HEK293 (cell line): ENCODE measurements around the gene TEX50.
A peak's percentile ranks its signal among the peaks of the same experiment; 100 is the strongest.
"Not testable (repeated sequence)": the region's sequence is repeated elsewhere in the genome, so short reads cannot be mapped to it uniquely, and the experiment has no call there.

Source experiments
- CTCF ChIA-PET: fragments of 350-600 bp; formaldehyde crosslinking; extraction: SDS; loops from one replicate; lab custom pipeline; 2021; ENCODE audit warnings: antibody characterized with exemption; lab: Yijun Ruan, JAX
- POLR2A ChIA-PET: fragments of 300-600 bp; formaldehyde crosslinking; extraction: SDS; loops from one replicate; lab custom pipeline; 2020; ENCODE audit warnings: antibody characterized with exemption, inconsistent platforms; lab: Yijun Ruan, JAX
- H3K27ac ChIP-seq: fragments of 200-500 bp; sonication (Bioruptor generic); 2 replicates; pipeline ENCODE4 v1.5.1; 2014; ENCODE audit warnings: low read depth, low read length, control low read depth, inconsistent platforms; ENCODE audit errors: extremely low read depth
- H3K36me3 ChIP-seq, 2 experiments: fragments of 200-500 bp in 1 of 2; sonication (Bioruptor generic) in 1 of 2; 1 replicate in 1 of 2; 2 replicates in 1 of 2; pipeline ENCODE4 v1.5.1; 2014 to 2017; ENCODE audit warnings: inconsistent platforms in 2 of 2, low read length in 2 of 2; ENCODE audit not compliant: control insufficient read depth in 2 of 2, insufficient read depth in 1 of 2
- H3K4me1 ChIP-seq: fragments of 200-500 bp; sonication (Bioruptor generic); 2 replicates; pipeline ENCODE4 v1.5.1; 2014; ENCODE audit warnings: mild to moderate bottlenecking, low read length, inconsistent platforms; ENCODE audit not compliant: control insufficient read depth, insufficient read depth
- H3K4me3 ChIP-seq: 2 replicates; pipeline ENCODE4 v1.5.1; 2011; ENCODE audit warnings: low read depth, mild to moderate bottlenecking, control low read depth, low read length, moderate library complexity
- H3K9me3 ChIP-seq: fragments of 200-500 bp; sonication (Bioruptor generic); 2 replicates; pipeline ENCODE4 v1.5.1; 2014; ENCODE audit warnings: low read depth, low read length, inconsistent platforms; ENCODE audit not compliant: control insufficient read depth, insufficient read depth
- EGR2 ChIP-seq: fragments of 450-650 bp; formaldehyde crosslinking; IDR thresholded peaks from 2 replicates; pipeline ENCODE4 v1.5.1; 2016; ENCODE audit warnings: low read depth, missing biosample characterization, missing genetic modification characterization
- INSM2 ChIP-seq: fragments of 450-650 bp; formaldehyde crosslinking; IDR thresholded peaks from 2 replicates; pipeline ENCODE4 v1.5.1; 2016; ENCODE audit warnings: missing biosample characterization, missing genetic modification characterization
- KLF17 ChIP-seq: fragments of 450-650 bp; formaldehyde crosslinking; IDR thresholded peaks from 2 replicates; pipeline ENCODE4 v1.5.1; 2016; ENCODE audit warnings: missing biosample characterization, missing genetic modification characterization
- MYNN ChIP-seq: fragments of 450-650 bp; formaldehyde crosslinking; IDR thresholded peaks from 2 replicates; pipeline ENCODE4 v1.5.1; 2016; ENCODE audit warnings: missing biosample characterization, missing genetic modification characterization, borderline replicate concordance
- PRDM6 ChIP-seq: fragments of 450-650 bp; formaldehyde crosslinking; IDR thresholded peaks from 2 replicates; pipeline ENCODE4 v1.5.1; 2017; ENCODE audit warnings: missing biosample characterization, missing genetic modification characterization
- WT1 ChIP-seq: fragments of 450-650 bp; formaldehyde crosslinking; IDR thresholded peaks from 2 replicates; pipeline ENCODE4 v1.5.1; 2016; ENCODE audit warnings: missing biosample characterization, missing genetic modification characterization
- ZBTB21 ChIP-seq: fragments of 450-650 bp; formaldehyde crosslinking; IDR thresholded peaks from 2 replicates; pipeline ENCODE4 v1.5.1; 2017; ENCODE audit warnings: missing biosample characterization, missing genetic modification characterization
- ZBTB44 ChIP-seq: fragments of 450-650 bp; IDR thresholded peaks from 2 replicates; pipeline ENCODE4 v1.5.1; 2018; ENCODE audit warnings: missing biosample characterization, mild to moderate bottlenecking, missing genetic modification characterization
- ZFP3 ChIP-seq: fragments of 450-650 bp; formaldehyde crosslinking; IDR thresholded peaks from 2 replicates; pipeline ENCODE4 v1.5.1; 2016; ENCODE audit warnings: low read depth, missing biosample characterization, missing genetic modification characterization
- ZFP37 ChIP-seq: fragments of 450-650 bp; formaldehyde crosslinking; IDR thresholded peaks from 2 replicates; pipeline ENCODE4 v1.5.1; 2016; ENCODE audit warnings: missing biosample characterization, missing genetic modification characterization
- ZNF133 ChIP-seq: fragments of 450-650 bp; formaldehyde crosslinking; IDR thresholded peaks from 2 replicates; pipeline ENCODE4 v1.5.1; 2016; ENCODE audit warnings: missing biosample characterization, missing genetic modification characterization
- ZNF146 ChIP-seq: fragments of 450-650 bp; formaldehyde crosslinking; IDR thresholded peaks from 2 replicates; pipeline ENCODE4 v1.5.1; 2016; ENCODE audit warnings: missing biosample characterization, missing genetic modification characterization
- ZNF23 ChIP-seq: fragments of 450-650 bp; formaldehyde crosslinking; IDR thresholded peaks from 2 replicates; pipeline ENCODE4 v1.5.1; 2016; ENCODE audit warnings: missing biosample characterization, missing genetic modification characterization, borderline replicate concordance
- ZNF280C ChIP-seq: fragments of 450-650 bp; formaldehyde crosslinking; IDR thresholded peaks from 2 replicates; pipeline ENCODE4 v1.5.1; 2016; ENCODE audit warnings: missing biosample characterization, missing genetic modification characterization
- ZNF518A ChIP-seq: fragments of 450-650 bp; formaldehyde crosslinking; conservative IDR thresholded peaks from 2 replicates; pipeline ENCODE4 v1.5.1; 2016; ENCODE audit warnings: low read depth, missing biosample characterization, missing genetic modification characterization
- ZNF521 ChIP-seq: fragments of 450-650 bp; formaldehyde crosslinking; IDR thresholded peaks from 2 replicates; pipeline ENCODE4 v1.5.1; 2017; ENCODE audit warnings: missing biosample characterization, mild to moderate bottlenecking, missing genetic modification characterization
- ZNF610 ChIP-seq: fragments of 450-650 bp; formaldehyde crosslinking; IDR thresholded peaks from 2 replicates; pipeline ENCODE4 v1.5.1; 2016; ENCODE audit warnings: missing biosample characterization, missing genetic modification characterization, borderline replicate concordance
- ZNF768 ChIP-seq: fragments of 450-650 bp; formaldehyde crosslinking; IDR thresholded peaks from 2 replicates; pipeline ENCODE4 v1.5.1; 2018; ENCODE audit warnings: missing biosample characterization, mild to moderate bottlenecking, missing genetic modification characterization

The TEX50 gene

GRCh38 chr1:173608503-173609216 is 26.5 kb upstream of the TEX50 start (continued):
- no peak for TF ChIP-seq ZBTB21 (tag by site-specific recombination)
- TF ChIP-seq ZNF518A (tag by site-specific recombination), result no peak
- no peak for TF ChIP-seq ZFP3 (tag by site-specific recombination)
- TF ChIP-seq ZNF521 (tag by site-specific recombination), result no peak
- no peak for TF ChIP-seq ZBTB44 (tag by site-specific recombination)
- no peak for TF ChIP-seq ZNF133
- TF ChIP-seq ZNF146 (tag by site-specific recombination), result no peak
- no peak for TF ChIP-seq ZNF768
- TF ChIP-seq ZNF23 (tag by site-specific recombination), result no peak
- TF ChIP-seq PRDM6 (tag by site-specific recombination), result no peak
- no peak for TF ChIP-seq ZNF280C
- peak; percentile 91 for TF ChIP-seq KLF17 (tag by site-specific recombination)
- peak; percentile 57; the same call in 1 of the 2 replicates for TF ChIP-seq WT1 (tag by site-specific recombination)
- peak; percentile 94 for TF ChIP-seq EGR2 (tag by site-specific recombination)
- TF ChIP-seq INSM2 (tag by site-specific recombination), result no peak
- TF ChIP-seq MYNN (tag by site-specific recombination), result no peak
- no peak for TF ChIP-seq ZFP37 (tag by site-specific recombination)
- no peak for TF ChIP-seq ZNF610 (tag by site-specific recombination)

- H3K36me3 ChIP-seq, POLR2A ChIA-PET, H3K4me3 ChIP-seq, H3K4me1 ChIP-seq, H3K9me3 ChIP-seq, H3K27ac ChIP-seq, CTCF ChIA-PET: not testable (repeated sequence)
Observed at GRCh38 chr1:173613086-173613485, 22.1 kb upstream of the TEX50 start.
